Common myeloid progenitor, CD34-positive (primary cell): ENCODE measurements around the gene TMEM238.

Experiments
- CTCF ChIA-PET: fragments of 350-600 bp; sonication (Branson Sonifier 250); formaldehyde crosslinking; loops from one replicate; lab custom pipeline; 2021; ENCODE audit warnings: antibody characterized with exemption; lab: Charles Lee
- POLR2A ChIA-PET: fragments of 350-600 bp; sonication (Branson Sonifier 250); formaldehyde crosslinking; loops from one replicate; lab custom pipeline; 2021; ENCODE audit warnings: antibody characterized with exemption; lab: Charles Lee
- DNase-seq, 3 donors: peaks; one replicate each; pipeline versions ENCODE4 v3.0.0 to v3.0.0-alpha.2; 2013
- H3K27ac ChIP-seq, 2 experiments: 1 replicate in 1 of 2; 2 replicates in 1 of 2; pipeline ENCODE4 v1.7.0; 2013; ENCODE audit warnings: inconsistent platforms in 2 of 2, low read length in 2 of 2, mild to moderate bottlenecking in 2 of 2, low read depth in 1 of 2, moderate library complexity in 1 of 2; ENCODE audit not compliant: severe bottlenecking in 2 of 2, insufficient read depth in 1 of 2, poor library complexity in 1 of 2
- H3K27me3 ChIP-seq, 5 experiments: replicated peaks in 2 of 5; 1 replicate in 3 of 5; 2 replicates in 2 of 5; pipeline versions ENCODE4 v1.6.1 to v1.7.0; 2013; ENCODE audit warnings: low read length in 4 of 5, mild to moderate bottlenecking in 2 of 5, moderate library complexity in 2 of 5, inconsistent platforms in 1 of 5; ENCODE audit not compliant: insufficient read depth in 5 of 5, control insufficient read depth in 4 of 5
- H3K36me3 ChIP-seq, 4 experiments: 1 replicate in 2 of 4; 2 replicates in 2 of 4; pipeline versions ENCODE4 v1.6.1 to v1.7.0; 2013; ENCODE audit warnings: low read length in 3 of 4, control low read depth in 1 of 4, mild to moderate bottlenecking in 1 of 4; ENCODE audit not compliant: control insufficient read depth in 4 of 4, insufficient read depth in 4 of 4
- H3K4me1 ChIP-seq, 4 experiments: 1 replicate in 3 of 4; 2 replicates in 1 of 4; pipeline versions ENCODE4 v1.6.1 to v1.7.1; 2013; ENCODE audit warnings: low read length in 3 of 4, mild to moderate bottlenecking in 3 of 4, control low read depth in 1 of 4, inconsistent platforms in 1 of 4, moderate library complexity in 1 of 4; ENCODE audit not compliant: control insufficient read depth in 4 of 4, insufficient read depth in 4 of 4; ENCODE audit errors: control extremely low read depth in 1 of 4
- H3K4me3 ChIP-seq, 7 experiments: 1 replicate in 4 of 7; 2 replicates in 3 of 7; pipeline versions ENCODE4 v1.5.1 to v1.7.0; 2013; ENCODE audit warnings: mild to moderate bottlenecking in 7 of 7, low read length in 6 of 7, moderate library complexity in 6 of 7, inconsistent platforms in 2 of 7, low read depth in 2 of 7, control low read depth in 1 of 7; ENCODE audit not compliant: insufficient read depth in 4 of 7, control insufficient read depth in 1 of 7; ENCODE audit errors: extremely low read depth in 1 of 7
- H3K9me3 ChIP-seq, 5 experiments: 1 replicate in 4 of 5; 2 replicates in 1 of 5; pipeline versions ENCODE4 v1.6.1 to v1.7.1; 2013; ENCODE audit warnings: low read length in 4 of 5, mild to moderate bottlenecking in 2 of 5, inconsistent platforms in 1 of 5, low read depth in 1 of 5, moderate library complexity in 1 of 5; ENCODE audit not compliant: control insufficient read depth in 4 of 5, insufficient read depth in 2 of 5; ENCODE audit errors: control extremely low read depth in 1 of 5
- WGBS: methylation state at CpG from one replicate; pipeline ENCODE4 v1.1.5; 2013; ENCODE audit not compliant: insufficient coverage; 5-methylcytosine and 5-hydroxymethylcytosine counted together

TMEM238 gene

GRCh38 chr19:55345818-55346724 is 38.0 kb downstream of the TMEM238 start:
- ChIA-PET POLR2A (no interaction called here), CTCF (no interaction called here)
- peaks cover 2 to 38% (median 25%) of the 10 kb centered on the region in 4 experiments for H3K36me3 ChIP-seq
- DNase-seq = no peak
- H3K27ac ChIP-seq = no peak overlapping the region
- no peak overlapping the region for H3K4me3 ChIP-seq
- peaks cover 0 to 4% (median 0%) of the 10 kb centered on the region in 5 experiments for H3K27me3 ChIP-seq
- H3K4me1 ChIP-seq = peaks cover 0 to 8% (median 6%) of the 10 kb centered on the region in 4 experiments
- 98% methylated on average over 37 of the region's 43 CpGs for WGBS
- no peaks in the 10 kb centered on the region for H3K9me3 ChIP-seq

GRCh38 chr19:55345101-55345817 is 38.8 kb downstream of the TMEM238 start:
- Histone ChIP-seq H3K4me1 (peaks cover 0 to 16% (median 13%) of the 10 kb centered on the region in 4 experiments), H3K36me3 (peaks cover 2 to 38% (median 25%) of the 10 kb centered on the region in 4 experiments), H3K9me3 (no peaks in the 10 kb centered on the region), H3K4me3 (no peak overlapping the region), H3K27ac (no peak overlapping the region), H3K27me3 (no peaks in the 10 kb centered on the region)
- DNase-seq = no peak
- CTCF ChIA-PET = no interaction called here
- WGBS = 98% methylated on average over 20 of the region's 22 CpGs
- POLR2A ChIA-PET = no interaction called here

- Histone ChIP-seq H3K4me1 (peaks cover 0 to 18% (median 16%) of the 10 kb centered on the region in 4 experiments), H3K27ac (no peak overlapping the region), H3K27me3 (no peaks in the 10 kb centered on the region), H3K9me3 (no peaks in the 10 kb centered on the region), H3K36me3 (peaks cover 2 to 38% (median 25%) of the 10 kb centered on the region in 4 experiments), H3K4me3 (no peak overlapping the region)
- ChIA-PET CTCF (no interaction called here), POLR2A (no interaction called here)
- no peak for DNase-seq
- 95% methylated on average over 8 of the region's 9 CpGs for WGBS
Observed at GRCh38 chr19:55344444-55344843, 39.6 kb downstream of the TMEM238 start.

GRCh38 chr19:55341595-55342531 is 42.2 kb downstream of the TMEM238 start:
- H3K27ac ChIP-seq = no peak overlapping the region
- ChIA-PET CTCF (interaction anchor here (0.9 to 1.4 kb wide), 2 partner anchors 10 to 18 kb away, joined by 3 to 7 read pairs; no protein-coding TSS in a partner anchor), POLR2A (interaction anchor here (1.1 kb wide), 1 partner anchor 43 kb away, joined by 4 read pairs; no protein-coding TSS in a partner anchor)
- no peaks in the 10 kb centered on the region for H3K27me3 ChIP-seq
- H3K36me3 ChIP-seq = peaks cover 2 to 31% (median 20%) of the 10 kb centered on the region in 4 experiments
- H3K4me1 ChIP-seq = peaks cover 0 to 27% (median 25%) of the 10 kb centered on the region in 4 experiments
- WGBS = 96% methylated on average over 48 of the region's 50 CpGs
- no peaks in the 10 kb centered on the region for H3K9me3 ChIP-seq
- peak overlapping the region in 5 of 7 experiments; percentile 7 to 85 (median 46) for H3K4me3 ChIP-seq
- no peak for DNase-seq

- 0% methylated on average over 3 of the region's 15 CpGs for WGBS
- Histone ChIP-seq H3K9me3 (no peaks in the 10 kb centered on the region), H3K36me3 (peaks cover 2 to 31% (median 16%) of the 10 kb centered on the region in 4 experiments), H3K27ac (peak overlapping the region in 1 of 2 experiments; percentile 91), H3K27me3 (no peaks in the 10 kb centered on the region), H3K4me3 (peak overlapping the region in 6 of 7 experiments; percentile 48 to 85 (median 82)), H3K4me1 (peaks cover 0 to 27% (median 25%) of the 10 kb centered on the region in 4 experiments)
- CTCF ChIA-PET = interaction anchor here (0.5 to 1.4 kb wide), 3 partner anchors 10 to 1229 kb away, joined by 3 to 7 read pairs (median 4); no protein-coding TSS in a partner anchor
- peak in 2 of 3 donors; percentile 52 for DNase-seq
- POLR2A ChIA-PET = interaction anchor here (0.6 to 1.1 kb wide), 2 partner anchors 43 to 83 kb away, joined by 4 to 7 read pairs; no protein-coding TSS in a partner anchor
Observed at GRCh38 chr19:55341171-55341588, 42.9 kb downstream of the TMEM238 start.

GRCh38 chr19:55340784-55341147 is 43.3 kb downstream of the TMEM238 start:
- Histone ChIP-seq H3K27ac (peak overlapping the region in 1 of 2 experiments; percentile 91), H3K4me3 (peak overlapping the region; percentile 48 to 85 (median 81)), H3K36me3 (peaks cover 2 to 27% (median 15%) of the 10 kb centered on the region in 4 experiments), H3K27me3 (no peaks in the 10 kb centered on the region), H3K9me3 (no peaks in the 10 kb centered on the region), H3K4me1 (peaks cover 0 to 27% (median 25%) of the 10 kb centered on the region in 4 experiments)
- DNase-seq = peak in 2 of 3 donors; percentile 35 to 52
- ChIA-PET CTCF (interaction anchor here (0.5 to 1.4 kb wide), 4 partner anchors 11 to 1229 kb away, joined by 3 to 7 read pairs (median 4); no protein-coding TSS in a partner anchor), POLR2A (interaction anchor here (0.6 to 1.1 kb wide), 2 partner anchors 44 to 83 kb away, joined by 4 to 7 read pairs; no protein-coding TSS in a partner anchor)
- 0% methylated on average over 11 of the region's 24 CpGs for WGBS
